ENCODE measurements around the gene COL23A1.
A peak's percentile ranks its signal among the peaks of the same experiment; 100 is the strongest.

The COL23A1 gene

DNA sequence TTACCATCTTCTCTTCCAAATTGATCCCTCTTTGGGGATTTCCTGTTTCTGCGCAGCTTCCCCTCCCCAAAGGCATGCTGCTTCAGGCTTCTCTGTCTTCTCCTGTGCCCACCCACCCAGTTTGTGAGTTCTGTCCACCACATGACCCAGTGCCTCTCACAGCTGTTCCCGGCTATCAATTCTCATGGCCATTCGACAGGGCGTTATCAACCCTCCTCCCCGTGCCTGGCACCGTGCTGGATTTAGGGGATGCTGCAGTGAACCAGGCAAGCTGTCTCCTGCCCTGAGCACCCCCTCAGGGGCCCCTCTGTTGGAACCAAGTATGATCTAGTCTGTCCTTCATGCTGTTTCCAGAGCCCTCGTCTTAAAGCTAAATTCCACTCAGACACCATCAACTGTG lies 38.7 kb downstream of the COL23A1 start:
- no peak overlapping the region for H3K4ac ChIP-seq (ENCODE audit: low read depth, low read length)
- H2BK15ac ChIP-seq (replicated peaks; ENCODE audit: low read depth): no peak overlapping the region
- no peaks in the 10 kb centered on the region for H3K27me3 ChIP-seq (ENCODE audit: insufficient read depth, low read length, poor library complexity)
- no peaks in the 10 kb centered on the region for H3K79me2 ChIP-seq (ENCODE audit: control insufficient read depth, insufficient read depth, low read length)
- H3K56ac ChIP-seq (ENCODE audit: low read length): peak overlapping the region; percentile 42
- DNase-seq: no peak
- H3K23ac ChIP-seq (ENCODE audit: low read length): no peak overlapping the region
- H3K9ac ChIP-seq (ENCODE audit: low read length): no peak overlapping the region
- H3K4me2 ChIP-seq (ENCODE audit: low read length): no peak overlapping the region
- H4K5ac ChIP-seq (ENCODE audit: low read length): no peak overlapping the region
- H2BK5ac ChIP-seq (ENCODE audit: low read length): no peak overlapping the region
- no CpG with 5 or more reads among the region's 7 CpGs for WGBS (ENCODE audit: extremely low coverage, insufficient coverage, low lambda C conversion rate)
- no peak overlapping the region for H3K18ac ChIP-seq (ENCODE audit: low read length)
- no peak overlapping the region for H2BK120ac ChIP-seq (ENCODE audit: low read depth, low read length)
- H3K36me3 ChIP-seq (ENCODE audit: control insufficient read depth, insufficient read depth, low read length): no peaks in the 10 kb centered on the region
- peak overlapping the region; percentile 65 for H2AK5ac ChIP-seq (ENCODE audit: low read length)
- H3K79me1 ChIP-seq (ENCODE audit: low read length): peaks cover 2% of the 10 kb centered on the region
- no peak overlapping the region for H4K8ac ChIP-seq (ENCODE audit: low read depth, low read length)
- no peak overlapping the region for H3K4me3 ChIP-seq (ENCODE audit: low read length)
- no peak overlapping the region for H3K27ac ChIP-seq (ENCODE audit: low read depth, low read length)
- H3K4me1 ChIP-seq (ENCODE audit: control insufficient read depth, low read depth, low read length): peaks cover 1% of the 10 kb centered on the region

DNA sequence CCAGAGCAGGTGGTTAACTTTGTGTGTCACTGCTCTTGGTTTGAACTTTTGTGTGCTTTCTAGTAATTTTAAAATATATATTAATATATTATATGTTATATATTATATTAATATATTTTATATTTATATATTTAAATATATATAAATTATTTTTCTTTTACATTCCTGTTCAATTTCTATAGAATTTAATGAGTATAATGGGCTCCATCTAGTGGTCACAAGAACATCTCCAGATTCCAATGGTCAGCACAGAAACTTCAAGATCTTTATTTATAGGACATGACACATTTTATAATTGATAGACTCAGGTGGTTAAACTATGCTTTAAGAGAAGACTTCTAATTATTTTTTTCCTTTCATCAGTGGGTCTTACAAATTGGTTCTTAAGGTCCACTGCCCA lies 39.1 kb downstream of the COL23A1 start:
- Histone ChIP-seq H3K79me1 (ENCODE audit: low read length) (peaks cover 2% of the 10 kb centered on the region), H3K56ac (ENCODE audit: low read length) (no peak overlapping the region), H3K27ac (ENCODE audit: low read depth, low read length) (no peak overlapping the region), H3K4me1 (ENCODE audit: control insufficient read depth, low read depth, low read length) (peaks cover 1% of the 10 kb centered on the region), H2BK5ac (ENCODE audit: low read length) (no peak overlapping the region), H4K5ac (ENCODE audit: low read length) (no peak overlapping the region), H3K79me2 (ENCODE audit: control insufficient read depth, insufficient read depth, low read length) (no peaks in the 10 kb centered on the region), H4K8ac (ENCODE audit: low read depth, low read length) (no peak overlapping the region), H3K4ac (ENCODE audit: low read depth, low read length) (no peak overlapping the region), H3K23ac (ENCODE audit: low read length) (no peak overlapping the region), H3K4me2 (ENCODE audit: low read length) (no peak overlapping the region), H3K9ac (ENCODE audit: low read length) (no peak overlapping the region), H3K4me3 (ENCODE audit: low read length) (no peak overlapping the region), H2AK5ac (ENCODE audit: low read length) (no peak overlapping the region), H3K18ac (ENCODE audit: low read length) (no peak overlapping the region), H3K36me3 (ENCODE audit: control insufficient read depth, insufficient read depth, low read length) (no peaks in the 10 kb centered on the region), H3K27me3 (ENCODE audit: insufficient read depth, low read length, poor library complexity) (no peaks in the 10 kb centered on the region), H2BK15ac (replicated peaks; ENCODE audit: low read depth) (no peak overlapping the region), H2BK120ac (ENCODE audit: low read depth, low read length) (no peak overlapping the region)
- no peak for DNase-seq

DNA sequence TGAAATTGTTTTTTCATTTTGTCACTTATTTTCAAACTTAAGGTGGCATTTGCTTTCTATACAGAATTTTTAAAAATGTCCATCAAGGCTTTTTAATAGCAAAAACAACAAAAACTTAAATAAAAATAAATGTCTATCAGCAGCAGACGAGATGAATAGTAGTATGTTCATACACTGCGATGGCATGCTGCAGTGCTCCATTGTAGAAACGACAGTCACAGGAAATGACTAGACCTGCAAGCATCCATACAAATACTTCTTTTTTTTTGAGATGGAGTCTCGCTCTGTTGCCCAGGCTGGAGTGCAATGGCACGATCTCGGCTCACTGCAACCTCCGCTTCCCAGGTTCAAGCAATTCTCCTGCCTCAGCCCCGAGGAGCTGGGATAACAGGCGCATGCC lies 41.4 kb downstream of the COL23A1 start:
- Histone ChIP-seq H3K4ac (ENCODE audit: low read depth, low read length) (no peak overlapping the region), H3K18ac (ENCODE audit: low read length) (no peak overlapping the region), H3K4me2 (ENCODE audit: low read length) (no peak overlapping the region), H3K23ac (ENCODE audit: low read length) (no peak overlapping the region), H4K8ac (ENCODE audit: low read depth, low read length) (no peak overlapping the region), H3K36me3 (ENCODE audit: control insufficient read depth, insufficient read depth, low read length) (no peaks in the 10 kb centered on the region), H3K4me1 (ENCODE audit: control insufficient read depth, low read depth, low read length) (no peaks in the 10 kb centered on the region), H2BK5ac (ENCODE audit: low read length) (no peak overlapping the region), H3K27me3 (ENCODE audit: insufficient read depth, low read length, poor library complexity) (no peaks in the 10 kb centered on the region), H2AK5ac (ENCODE audit: low read length) (no peak overlapping the region), H3K56ac (ENCODE audit: low read length) (no peak overlapping the region), H3K4me3 (ENCODE audit: low read length) (no peak overlapping the region), H4K5ac (ENCODE audit: low read length) (no peak overlapping the region), H2BK15ac (replicated peaks; ENCODE audit: low read depth) (no peak overlapping the region), H3K79me2 (ENCODE audit: control insufficient read depth, insufficient read depth, low read length) (no peaks in the 10 kb centered on the region), H3K9ac (ENCODE audit: low read length) (no peak overlapping the region), H3K27ac (ENCODE audit: low read depth, low read length) (no peak overlapping the region), H2BK120ac (ENCODE audit: low read depth, low read length) (no peak overlapping the region), H3K79me1 (ENCODE audit: low read length) (peaks cover 4% of the 10 kb centered on the region)
- WGBS (ENCODE audit: extremely low coverage, insufficient coverage, low lambda C conversion rate): no CpG with 5 or more reads among the region's 9 CpGs
- no peak for DNase-seq

DNA sequence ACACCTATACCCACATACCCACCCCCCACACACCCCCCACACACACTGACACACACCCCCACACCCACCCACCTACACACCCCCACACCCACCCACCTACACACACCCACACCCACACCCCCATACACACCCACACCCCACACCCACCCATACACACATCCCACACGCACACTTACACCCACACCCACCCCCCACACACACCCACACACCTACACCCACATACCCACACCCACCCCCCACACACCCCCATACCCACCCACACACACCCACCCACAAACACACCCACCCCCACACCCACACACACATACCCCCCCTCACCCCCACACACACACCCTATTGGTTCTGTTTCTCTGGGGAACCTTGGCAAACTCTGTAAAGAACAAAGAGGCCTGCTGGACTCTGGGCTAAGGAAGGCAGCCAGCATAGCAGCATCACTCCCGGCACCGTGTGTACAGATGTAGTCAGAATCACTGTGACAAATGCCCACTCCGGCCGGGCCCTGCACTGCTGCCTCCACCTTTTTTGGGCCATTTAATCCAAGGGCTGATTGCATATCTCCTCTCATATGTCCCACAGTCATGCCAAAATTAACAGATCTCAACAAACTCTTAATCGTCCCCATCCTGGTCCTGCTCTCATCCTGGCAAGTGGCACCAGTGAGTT lies 42.3 kb downstream of the COL23A1 start:
- Histone ChIP-seq H3K79me1 (ENCODE audit: low read length) (peaks cover 4% of the 10 kb centered on the region), H3K4me3 (ENCODE audit: low read length) (no peak overlapping the region), H3K27ac (ENCODE audit: low read depth, low read length) (no peak overlapping the region), H4K5ac (ENCODE audit: low read length) (no peak overlapping the region), H3K9ac (ENCODE audit: low read length) (no peak overlapping the region), H3K4me2 (ENCODE audit: low read length) (no peak overlapping the region), H3K27me3 (ENCODE audit: insufficient read depth, low read length, poor library complexity) (no peaks in the 10 kb centered on the region), H3K56ac (ENCODE audit: low read length) (no peak overlapping the region), H3K36me3 (ENCODE audit: control insufficient read depth, insufficient read depth, low read length) (no peaks in the 10 kb centered on the region), H4K8ac (ENCODE audit: low read depth, low read length) (no peak overlapping the region), H3K18ac (ENCODE audit: low read length) (no peak overlapping the region), H3K4me1 (ENCODE audit: control insufficient read depth, low read depth, low read length) (no peaks in the 10 kb centered on the region), H2BK15ac (replicated peaks; ENCODE audit: low read depth) (no peak overlapping the region), H2BK5ac (ENCODE audit: low read length) (no peak overlapping the region), H3K23ac (ENCODE audit: low read length) (no peak overlapping the region), H3K4ac (ENCODE audit: low read depth, low read length) (no peak overlapping the region), H2BK120ac (ENCODE audit: low read depth, low read length) (no peak overlapping the region), H3K79me2 (ENCODE audit: control insufficient read depth, insufficient read depth, low read length) (no peaks in the 10 kb centered on the region), H2AK5ac (ENCODE audit: low read length) (no peak overlapping the region)
- no CpG with 5 or more reads among the region's 6 CpGs for WGBS (ENCODE audit: extremely low coverage, insufficient coverage, low lambda C conversion rate)
- no peak for DNase-seq

DNA sequence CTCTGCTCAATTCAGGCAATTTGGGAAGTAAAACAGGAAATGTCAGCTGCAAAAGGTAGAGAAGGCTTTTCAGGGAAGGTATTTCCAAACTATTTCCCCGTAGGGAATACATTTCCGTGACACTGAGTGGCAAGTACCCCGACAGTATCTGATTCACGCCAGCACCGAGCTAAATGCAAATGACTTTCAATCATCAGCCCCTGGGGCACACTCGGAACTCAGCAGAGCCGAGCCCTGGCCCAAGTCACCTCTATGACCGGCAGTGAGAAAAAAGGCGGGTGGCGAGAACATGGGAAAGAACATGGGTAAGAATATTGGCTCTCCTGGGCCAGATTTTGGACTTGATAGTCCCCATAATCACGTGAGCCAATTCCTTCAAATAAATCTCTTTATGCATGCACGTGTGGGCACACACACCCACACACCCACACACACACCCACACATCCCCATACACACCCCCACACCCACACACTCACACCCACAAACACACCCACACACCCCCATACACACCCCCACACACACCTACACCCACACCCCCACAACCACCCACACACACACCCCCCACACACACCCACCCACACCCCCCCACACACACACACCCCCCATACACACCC lies 43.0 kb downstream of the COL23A1 start:
- Histone ChIP-seq H3K18ac (ENCODE audit: low read length) (no peak overlapping the region), H4K8ac (ENCODE audit: low read depth, low read length) (no peak overlapping the region), H2BK15ac (replicated peaks; ENCODE audit: low read depth) (no peak overlapping the region), H3K9ac (ENCODE audit: low read length) (no peak overlapping the region), H2BK5ac (ENCODE audit: low read length) (no peak overlapping the region), H3K4me2 (ENCODE audit: low read length) (no peak overlapping the region), H2BK120ac (ENCODE audit: low read depth, low read length) (no peak overlapping the region), H3K79me2 (ENCODE audit: control insufficient read depth, insufficient read depth, low read length) (no peaks in the 10 kb centered on the region), H3K56ac (ENCODE audit: low read length) (no peak overlapping the region), H3K27me3 (ENCODE audit: insufficient read depth, low read length, poor library complexity) (no peaks in the 10 kb centered on the region), H4K5ac (ENCODE audit: low read length) (no peak overlapping the region), H3K4ac (ENCODE audit: low read depth, low read length) (no peak overlapping the region), H3K36me3 (ENCODE audit: control insufficient read depth, insufficient read depth, low read length) (no peaks in the 10 kb centered on the region), H3K4me1 (ENCODE audit: control insufficient read depth, low read depth, low read length) (no peaks in the 10 kb centered on the region), H3K4me3 (ENCODE audit: low read length) (no peak overlapping the region), H3K23ac (ENCODE audit: low read length) (no peak overlapping the region), H2AK5ac (ENCODE audit: low read length) (no peak overlapping the region), H3K79me1 (ENCODE audit: low read length) (peaks cover 4% of the 10 kb centered on the region), H3K27ac (ENCODE audit: low read depth, low read length) (no peak overlapping the region)
- WGBS (ENCODE audit: extremely low coverage, insufficient coverage, low lambda C conversion rate): no CpG with 5 or more reads among the region's 12 CpGs
- peak; percentile 37 for DNase-seq

DNA sequence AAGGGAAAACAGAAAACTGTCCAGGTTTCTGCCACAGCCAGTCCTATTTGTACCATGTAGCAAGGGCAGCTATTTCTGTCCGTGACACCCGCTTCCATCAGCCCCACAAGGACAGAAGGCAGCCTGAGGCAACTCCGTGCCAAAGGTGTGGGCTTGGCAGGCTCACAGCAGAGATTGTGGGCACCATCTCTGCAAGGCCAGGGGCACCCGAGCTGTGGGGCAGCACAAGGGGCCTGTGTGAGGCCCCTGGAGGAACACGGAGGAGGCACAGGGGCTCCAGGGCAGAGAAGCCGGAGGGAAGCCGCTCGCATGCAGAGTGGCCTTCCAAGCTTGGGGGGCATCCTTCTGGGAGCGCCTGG lies 43.5 kb downstream of the COL23A1 start:
- WGBS (ENCODE audit: extremely low coverage, insufficient coverage, low lambda C conversion rate): no CpG with 5 or more reads among the region's 9 CpGs
- no peak overlapping the region for H2BK15ac ChIP-seq (replicated peaks; ENCODE audit: low read depth)

More for the DNA sequence above, 43.5 kb downstream of the COL23A1 start:
- Histone ChIP-seq H3K56ac (ENCODE audit: low read length) (peak overlapping the region; percentile 42), H3K4me1 (ENCODE audit: control insufficient read depth, low read depth, low read length) (no peaks in the 10 kb centered on the region), H3K4me2 (ENCODE audit: low read length) (no peak overlapping the region), H3K27ac (ENCODE audit: low read depth, low read length) (no peak overlapping the region), H3K27me3 (ENCODE audit: insufficient read depth, low read length, poor library complexity) (no peaks in the 10 kb centered on the region), H3K79me1 (ENCODE audit: low read length) (peaks cover 4% of the 10 kb centered on the region), H4K8ac (ENCODE audit: low read depth, low read length) (no peak overlapping the region), H4K5ac (ENCODE audit: low read length) (no peak overlapping the region), H3K79me2 (ENCODE audit: control insufficient read depth, insufficient read depth, low read length) (no peaks in the 10 kb centered on the region), H2BK120ac (ENCODE audit: low read depth, low read length) (no peak overlapping the region), H3K4me3 (ENCODE audit: low read length) (no peak overlapping the region), H3K23ac (ENCODE audit: low read length) (no peak overlapping the region), H3K18ac (ENCODE audit: low read length) (no peak overlapping the region), H2AK5ac (ENCODE audit: low read length) (no peak overlapping the region), H3K4ac (ENCODE audit: low read depth, low read length) (no peak overlapping the region), H3K9ac (ENCODE audit: low read length) (no peak overlapping the region), H3K36me3 (ENCODE audit: control insufficient read depth, insufficient read depth, low read length) (no peaks in the 10 kb centered on the region), H2BK5ac (ENCODE audit: low read length) (no peak overlapping the region)
- DNase-seq: no peak

Data from mesendoderm (in vitro differentiated cells).